NCI-H1092 treated with DMSO at 0.1 percent for 48 hours (cell line): ENCODE data around the gene DGKQ.

Experiments used
- DNase-seq: peaks from one replicate; lab custom pipeline; 2025; lab: John Stamatoyannopoulos, UW

The DGKQ gene

GRCh38 chr4:995311-996026 lies 22.1 kb upstream of the DGKQ start:
- no peak for DNase-seq

DNA sequence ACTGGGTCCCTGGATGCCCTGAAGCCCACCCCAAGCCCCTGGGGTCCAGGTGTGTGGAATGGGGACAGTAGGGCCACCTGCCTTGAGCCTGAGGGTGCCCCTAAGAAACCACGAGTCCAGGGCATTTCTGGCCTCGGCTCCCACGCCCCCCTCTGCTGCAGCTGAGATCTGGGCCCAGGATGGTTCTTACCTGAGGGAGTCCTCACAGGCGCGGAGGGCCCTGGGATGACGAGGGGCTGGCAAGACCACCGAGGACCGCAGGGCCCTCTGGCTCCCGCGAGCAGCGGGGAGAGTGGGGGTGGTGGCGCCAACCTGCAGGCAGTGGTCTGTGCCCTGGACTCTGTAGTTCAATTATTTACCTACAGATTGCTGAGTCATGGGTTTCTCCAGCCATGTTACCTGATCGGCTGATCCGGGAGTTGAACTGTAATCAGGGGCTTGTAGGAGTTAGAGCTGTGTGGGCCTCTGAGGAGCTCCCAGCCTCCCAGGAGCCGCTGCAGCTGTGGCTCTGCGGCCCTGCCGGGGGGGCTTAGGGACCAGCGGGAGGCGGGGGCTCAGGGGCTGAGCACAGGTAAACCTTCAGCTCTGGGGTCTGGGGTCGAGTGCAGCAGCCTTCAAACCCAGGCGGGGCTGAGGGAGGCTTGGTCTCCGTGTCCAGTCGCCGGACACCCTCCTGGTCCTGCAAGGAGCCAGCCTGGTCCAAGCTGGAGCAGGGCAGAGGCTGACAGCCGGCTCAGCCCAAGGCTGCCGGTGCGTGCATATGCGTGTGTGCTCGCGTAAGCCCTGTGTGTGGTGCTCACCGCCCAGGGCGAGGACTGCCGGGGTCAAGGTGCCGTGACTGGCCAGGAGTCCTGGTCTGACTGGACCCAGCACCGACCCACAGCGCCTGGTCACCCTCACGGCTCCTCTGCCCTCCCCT lies 20.0 kb upstream of the DGKQ start, which contains the start of gene SLC26A1:
Gene SLC26A1, minus strand, starts transcription at position 294 of the 919 bp plus-strand sequence. CDS start 1,701 bp downstream, outside the sequence.
- no peak for DNase-seq

GRCh38 chr4:992297-993110 lies 19.1 kb upstream of the DGKQ start:
- DNase-seq = no peak

DNA sequence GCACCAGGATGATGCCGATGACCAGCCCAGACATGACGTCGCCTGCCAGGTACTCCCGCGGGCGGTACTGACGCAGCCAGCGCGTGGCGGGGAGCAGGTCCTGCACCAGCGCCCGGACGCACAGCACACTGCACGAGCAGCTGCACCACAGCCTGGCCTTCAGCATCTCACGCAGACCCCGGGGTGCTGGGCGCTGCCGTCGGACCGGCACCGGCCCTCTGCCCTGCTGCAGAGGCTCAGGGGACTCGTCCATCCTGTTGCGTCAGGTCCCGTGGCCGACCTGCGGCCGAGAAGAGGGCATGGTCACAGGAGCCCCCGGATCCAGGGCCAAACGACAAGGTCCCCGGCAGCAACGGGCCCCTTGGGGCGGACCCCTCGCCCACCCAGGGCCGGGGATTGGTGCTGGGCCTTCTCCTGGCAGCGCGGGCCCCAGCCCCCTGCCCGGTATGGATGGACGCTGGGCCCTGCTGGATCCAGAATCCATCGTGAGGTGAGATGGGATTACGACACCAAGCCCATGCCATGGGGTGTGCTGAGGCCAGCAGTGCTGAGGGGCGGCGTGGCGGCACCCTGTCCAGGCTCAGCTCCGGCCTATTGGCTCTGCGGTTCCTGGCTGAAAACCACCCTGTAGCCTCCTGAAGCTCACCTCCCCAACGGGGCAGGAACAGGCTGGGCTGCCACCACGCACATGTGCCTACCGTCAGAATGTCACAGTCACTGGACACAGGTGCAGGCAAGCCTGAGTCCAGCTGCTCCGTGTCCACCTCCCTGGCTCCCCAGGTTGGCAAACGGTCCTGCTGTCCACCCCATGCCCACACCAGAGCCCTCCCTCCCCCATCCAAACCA lies 18.3 kb upstream of the DGKQ start:
- no peak for DNase-seq

- no peak for DNase-seq
Measured at GRCh38 chr4:990746-991367, 17.5 kb upstream of the DGKQ start.

DNA sequence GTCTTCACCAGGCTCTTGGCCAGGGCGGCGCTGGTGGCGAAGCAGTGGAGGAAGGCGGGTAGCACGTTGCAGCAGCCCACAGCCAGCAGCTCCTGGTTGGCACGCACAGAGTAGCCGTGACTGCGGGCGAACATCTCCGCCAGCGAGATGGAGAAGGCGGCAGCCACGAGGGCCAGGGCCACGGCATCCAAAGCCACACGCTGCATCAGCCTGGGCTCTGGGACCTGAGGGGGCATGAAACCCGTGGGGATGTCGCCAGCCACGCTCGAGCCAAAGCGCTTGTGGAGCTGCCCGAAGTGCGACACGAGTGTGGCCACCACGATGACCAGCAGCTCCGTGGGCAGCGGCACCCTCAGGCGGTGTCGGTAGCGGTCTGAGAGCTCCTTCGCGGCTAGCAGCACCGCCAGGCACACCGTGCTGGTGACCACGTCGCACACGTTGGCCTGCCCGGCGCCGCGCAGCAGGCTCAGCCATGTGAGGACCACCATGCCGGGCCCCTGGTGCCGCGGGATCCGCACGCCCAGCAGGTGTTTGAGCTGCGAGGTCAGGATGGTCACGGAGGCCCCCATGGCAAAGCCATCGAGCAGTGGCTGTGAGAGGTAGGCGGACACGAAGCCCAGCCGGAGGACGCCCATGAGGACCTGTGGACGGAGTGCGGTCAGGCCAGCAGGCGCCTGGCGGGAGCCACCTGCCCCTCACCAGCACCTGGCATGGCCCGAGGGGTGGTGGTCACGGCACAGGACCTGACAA lies 16.5 kb upstream of the DGKQ start:
- DNase-seq = no peak

- DNase-seq = no peak
Measured at GRCh38 chr4:988726-989721, 15.7 kb upstream of the DGKQ start.

- no peak for DNase-seq
Measured at GRCh38 chr4:987624-988513, 14.5 kb upstream of the DGKQ start.

GRCh38 chr4:986879-987623 lies 13.7 kb upstream of the DGKQ start, which contains the start of gene IDUA:
Gene IDUA, plus strand, starts transcription at chr4:987044. Its CDS starts 41 bp downstream, at chr4:987085.
- DNase-seq = peak; percentile 75

DNA sequence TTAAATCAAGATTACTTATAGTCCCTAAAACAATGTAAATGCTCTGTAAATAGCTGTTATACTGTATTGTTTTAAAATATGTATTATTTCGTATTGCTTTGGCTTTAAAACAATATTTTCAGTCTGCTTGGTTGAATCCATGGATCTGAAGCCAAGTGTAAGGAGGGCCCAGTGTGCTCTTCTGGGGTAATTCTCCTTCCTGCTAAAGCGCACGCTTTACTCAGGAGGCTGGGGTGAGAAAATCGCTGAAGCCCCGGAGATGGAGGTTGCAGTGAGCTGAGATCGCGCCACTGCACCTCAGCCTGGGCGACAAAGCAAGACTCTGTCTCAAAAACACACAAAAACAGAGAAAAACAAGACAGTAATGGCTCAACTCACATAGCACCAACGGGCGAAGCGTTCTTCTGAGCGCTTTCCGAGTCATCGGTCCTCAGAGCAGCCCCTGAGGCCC lies 13.1 kb upstream of the DGKQ start:
- DNase-seq = peak; percentile 55

GRCh38 chr4:985123-985830 lies 11.9 kb upstream of the DGKQ start:
- no peak for DNase-seq

GRCh38 chr4:984336-985054 lies 11.1 kb upstream of the DGKQ start:
- no peak for DNase-seq

DNA sequence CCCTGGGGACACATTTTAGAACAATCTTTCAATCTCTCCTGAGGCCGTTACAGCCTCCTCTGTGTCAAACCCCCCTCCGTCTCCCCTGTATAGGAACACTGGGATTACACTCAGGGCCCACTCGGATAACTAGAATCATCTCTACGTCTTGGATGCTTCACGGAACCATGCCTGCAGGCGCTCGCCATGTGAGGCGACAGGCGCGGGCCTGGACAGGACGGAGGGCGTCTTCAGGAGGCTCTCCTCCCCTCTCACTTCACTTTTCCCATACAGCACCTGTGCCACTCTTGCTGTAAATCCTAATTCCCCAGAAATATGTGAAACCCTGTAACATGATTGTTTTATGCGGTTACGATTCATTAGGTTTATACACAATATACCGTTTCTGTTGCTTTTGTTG lies 9.4 kb upstream of the DGKQ start:
- no peak for DNase-seq

- DNase-seq = no peak
Measured at GRCh38 chr4:982291-982690, 8.9 kb upstream of the DGKQ start.

DNA sequence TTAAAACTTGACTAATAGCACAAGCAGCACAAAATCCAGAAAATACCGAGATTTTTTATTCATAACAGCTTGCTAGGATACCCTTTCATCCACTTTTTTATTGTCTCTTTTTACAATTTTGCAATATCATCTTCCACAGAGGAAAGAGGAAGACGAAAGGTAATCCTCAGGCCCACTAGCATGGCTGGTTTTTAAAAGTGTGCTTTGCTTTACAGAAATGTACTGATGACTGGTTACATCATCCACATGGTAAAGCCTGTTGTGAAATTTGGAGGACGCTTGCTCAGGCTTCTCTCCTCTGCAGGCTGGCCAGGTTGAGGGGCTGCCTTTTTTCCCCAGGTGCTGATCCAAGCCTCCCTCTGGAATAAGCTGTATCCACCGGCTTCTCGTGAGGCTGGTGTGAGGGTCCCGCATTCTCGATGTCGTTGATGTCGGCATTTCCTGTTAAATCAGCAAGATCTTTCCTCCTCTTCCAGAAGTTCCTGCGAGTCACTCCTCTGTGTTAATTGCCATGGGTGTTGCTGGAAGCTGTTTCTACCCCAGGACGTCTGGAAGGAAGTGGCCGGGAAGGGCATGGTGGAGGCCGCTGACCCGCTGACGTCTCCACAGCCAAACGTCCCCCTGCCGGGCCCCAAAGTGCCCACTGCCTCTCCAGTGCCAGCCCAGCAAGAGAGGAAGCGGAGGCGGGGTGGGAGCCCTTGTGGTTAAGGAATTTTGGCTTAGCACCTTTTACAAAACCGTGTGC lies 5.8 kb upstream of the DGKQ start:
- DNase-seq = no peak
